Uterus (tissue), 4 donors: ENCODE results near the gene TMCO4. TPM values are rescaled to one million over a fixed set of nuclear protein-coding genes. Genes with fewer than 3 reads are reported as not detected.

Experiments used
- DNase-seq, 2 donors: peaks; one replicate each; pipeline ENCODE4 v3.0.0-alpha.2; 2019 to 2020
- H3K27ac ChIP-seq, 2 donors: fragments of 200-600 bp; sonication (generic); 1 replicate in 1 of 2; 2 replicates in 1 of 2; pipeline ENCODE4 v1.5.1; 2016 to 2018
- H3K27me3 ChIP-seq, 2 donors: fragments of 200-600 bp; sonication (generic); one replicate each; pipeline ENCODE4 v1.5.1; 2018 to 2019; ENCODE audit warnings: control low read depth in 1 of 2
- H3K36me3 ChIP-seq, 2 donors: fragments of 200-600 bp; sonication (generic); one replicate each; pipeline ENCODE4 v1.5.1; 2019; ENCODE audit warnings: control low read depth in 1 of 2
- H3K4me1 ChIP-seq, 2 donors: fragments of 200-600 bp; sonication (generic); one replicate each; pipeline ENCODE4 v1.5.1; 2018 to 2019; ENCODE audit warnings: control low read depth in 1 of 2
- H3K4me3 ChIP-seq, 2 donors: fragments of 200-600 bp; sonication (generic); 1 replicate in 1 of 2; 2 replicates in 1 of 2; pipeline ENCODE4 v1.5.1; 2018 to 2019; ENCODE audit warnings: mild to moderate bottlenecking in 1 of 2
- H3K9me3 ChIP-seq, 2 donors: fragments of 200-600 bp; sonication (generic); one replicate each; pipeline ENCODE4 v1.5.1; 2019; ENCODE audit warnings: control low read depth in 1 of 2
- CTCF ChIP-seq, 4 experiments: fragments of 200-600 bp in 2 of 4; fragments of 450-650 bp in 2 of 4; sonication (generic) in 2 of 4; IDR thresholded peaks; one replicate each; pipeline ENCODE4 v1.5.1; 2016 to 2019; ENCODE audit warnings: antibody characterized with exemption in 4 of 4, mild to moderate bottlenecking in 2 of 4, moderate library complexity in 1 of 4
- POLR2A ChIP-seq, 2 donors: fragments of 450-650 bp; IDR thresholded peaks; one replicate each; pipeline ENCODE4 v1.6.1; 2016; ENCODE audit warnings: antibody characterized with exemption in 2 of 2, mild to moderate bottlenecking in 1 of 2, moderate library complexity in 1 of 2
- intact Hi-C: fragments of 100-400 bp; cut with DNase I; formaldehyde crosslinking; loops from one replicate; pipeline ENCODE4 v1.15.1; 2023; ENCODE audit warnings: low total_unique reads
- total RNA-seq, 4 donors: library from RNA; depleted of rRNA in 3 of 4; stranded (reverse); fragments of >200 nt in 3 of 4; gene quantifications; one replicate each; pipeline versions ENCODE4 v1.1.0 to v1.2.4, GENCODE V29; 2014 to 2023
- donor health status: DM: yes; HTN: yes; CAD: no.

Gene TMCO4
- total RNA-seq, 4 donors from 2014 or later = 11.8 to 41.2 (median 21.8) TPM

- no peak overlapping the region for H3K4me3 ChIP-seq
- H3K9me3 ChIP-seq = no peaks in the 10 kb centered on the region
- no peak overlapping the region for H3K27ac ChIP-seq
- H3K4me1 ChIP-seq = peaks cover 0 to 13% of the 10 kb centered on the region in 2 donors
- no peak for DNase-seq
- intact Hi-C loops = no loop called here
- peaks cover 9 to 16% of the 10 kb centered on the region in 2 donors for H3K27me3 ChIP-seq
- no peaks in the 10 kb centered on the region for H3K36me3 ChIP-seq
- no peak for TF ChIP-seq CTCF (IDR thresholded peaks at IDR 0.05)
- no peak for TF ChIP-seq POLR2A (IDR thresholded peaks at IDR 0.05)
These were observed 130.8 kb downstream of the TMCO4 start for GRCh38 chr1:19668888-19669287.

- Histone ChIP-seq H3K36me3 (no peaks in the 10 kb centered on the region), H3K27ac (no peak overlapping the region), H3K4me1 (peaks cover 0 to 13% of the 10 kb centered on the region in 2 donors), H3K9me3 (no peaks in the 10 kb centered on the region), H3K27me3 (peaks cover 9 to 16% of the 10 kb centered on the region in 2 donors), H3K4me3 (no peak overlapping the region)
- intact Hi-C loops = no loop called here
- TF ChIP-seq CTCF (IDR thresholded peaks at IDR 0.05) (no peak), POLR2A (IDR thresholded peaks at IDR 0.05) (no peak)
- no peak for DNase-seq
These were observed 133.9 kb downstream of the TMCO4 start for GRCh38 chr1:19665496-19666465.

DNA sequence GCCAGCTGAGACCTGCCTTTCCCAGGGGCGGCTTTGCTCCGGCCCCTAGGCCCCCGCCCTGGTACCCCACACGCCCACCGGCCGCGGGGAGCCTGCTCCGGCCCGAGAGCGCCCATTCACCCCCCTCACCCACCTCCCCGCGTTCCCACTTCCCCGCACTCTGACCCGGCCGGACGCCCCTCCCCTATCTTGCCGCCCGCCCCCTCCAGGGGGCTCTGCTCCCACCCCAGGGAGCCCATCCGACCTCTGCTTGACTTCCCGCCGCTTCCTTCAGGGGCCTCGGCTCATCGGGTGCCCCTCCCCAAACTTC is 134.6 kb downstream of the TMCO4 start:
- no peak for DNase-seq
- no peaks in the 10 kb centered on the region for H3K36me3 ChIP-seq

GRCh38 chr1:19664453-19665185 is 135.1 kb downstream of the TMCO4 start, which contains the start of gene HTR6:
Gene HTR6, plus strand, starts transcription at chr1:19664875. Its CDS starts 879 bp downstream, at chr1:19665754.
- no peak within 1 kb of the TSS for H3K4me3 ChIP-seq
- no peak for DNase-seq
- TF ChIP-seq POLR2A (IDR thresholded peaks at IDR 0.05) (no peak), CTCF (IDR thresholded peaks at IDR 0.05) (no peak)
- H3K27ac ChIP-seq = no peak within 1 kb of the TSS
- H3K9me3 ChIP-seq = no peaks in the 10 kb centered on the region
- peaks cover 0 to 13% of the 10 kb centered on the region in 2 donors for H3K4me1 ChIP-seq
- no peaks in the 10 kb centered on the region for H3K36me3 ChIP-seq
- intact Hi-C loops = no loop called here
- peaks cover 9 to 16% of the 10 kb centered on the region in 2 donors for H3K27me3 ChIP-seq

More for the DNA sequence above, 134.6 kb downstream of the TMCO4 start:
- Histone ChIP-seq H3K9me3 (no peaks in the 10 kb centered on the region), H3K27me3 (peaks cover 9 to 16% of the 10 kb centered on the region in 2 donors), H3K27ac (no peak overlapping the region), H3K4me1 (peaks cover 0 to 13% of the 10 kb centered on the region in 2 donors), H3K4me3 (no peak overlapping the region)
- intact Hi-C loops = no loop called here
- TF ChIP-seq POLR2A (IDR thresholded peaks at IDR 0.05) (no peak), CTCF (IDR thresholded peaks at IDR 0.05) (no peak)

DNA sequence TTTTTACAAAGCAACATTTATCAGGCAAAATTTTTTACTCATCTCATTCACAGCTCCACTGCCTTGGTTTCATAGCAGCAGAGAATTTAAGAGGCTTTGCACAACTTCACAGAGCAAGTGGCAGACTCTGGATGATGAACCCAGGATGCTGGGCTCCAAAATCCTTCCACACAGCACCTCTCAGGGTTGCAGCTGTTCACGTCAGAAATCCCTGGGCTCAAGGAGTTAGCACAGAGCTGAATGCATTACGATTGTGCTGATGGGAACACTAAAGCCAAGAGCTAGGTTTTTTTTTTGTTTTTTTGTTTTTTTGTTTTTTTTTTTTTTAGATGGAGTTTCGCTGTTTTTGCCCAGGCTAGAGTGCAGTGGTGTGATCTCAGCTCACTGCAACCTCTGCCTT is 137.4 kb downstream of the TMCO4 start:
- intact Hi-C loops = no loop called here
- TF ChIP-seq POLR2A (IDR thresholded peaks at IDR 0.05) (no peak), CTCF (IDR thresholded peaks at IDR 0.05) (no peak)
- no peaks in the 10 kb centered on the region for H3K36me3 ChIP-seq
- H3K27ac ChIP-seq = no peak overlapping the region
- H3K9me3 ChIP-seq = no peaks in the 10 kb centered on the region
- H3K27me3 ChIP-seq = peaks cover 9 to 16% of the 10 kb centered on the region in 2 donors
- peaks cover 0 to 13% of the 10 kb centered on the region in 2 donors for H3K4me1 ChIP-seq
- H3K4me3 ChIP-seq = no peak overlapping the region
- no peak for DNase-seq
